Hepatocyte (in vitro differentiated cells): ENCODE results near the gene ZNF438. TPM values are rescaled to one million over a fixed set of nuclear protein-coding genes. Genes with fewer than 3 reads are reported as not detected.

ENCODE experiments used
- DNase-seq: peaks from one replicate; pipeline ENCODE4 v3.0.0-alpha.2; 2016; ENCODE audit warnings: low spot score
- H2AFZ ChIP-seq: fragments of 200-600 bp; sonication (generic); 2 replicates; pipeline ENCODE4 v1.6.0; 2016; ENCODE audit warnings: antibody characterized with exemption, mild to moderate bottlenecking
- H3K27ac ChIP-seq: fragments of 200-600 bp; sonication (generic); 2 replicates; pipeline ENCODE4 v1.5.1; 2016; ENCODE audit warnings: mild to moderate bottlenecking
- H3K27me3 ChIP-seq: fragments of 200-600 bp; sonication (generic); 2 replicates; pipeline ENCODE4 v1.6.1; 2016
- H3K36me3 ChIP-seq: fragments of 200-600 bp; sonication (generic); replicated peaks from 2 replicates; pipeline ENCODE4 v1.5.1; 2016; ENCODE audit warnings: low read depth; ENCODE audit not compliant: insufficient read depth
- H3K4me1 ChIP-seq: fragments of 200-600 bp; sonication (generic); 2 replicates; pipeline ENCODE4 v1.5.1; 2016; ENCODE audit warnings: mild to moderate bottlenecking, moderate library complexity; ENCODE audit not compliant: insufficient read depth
- H3K4me2 ChIP-seq: fragments of 200-600 bp; sonication (generic); 2 replicates; pipeline ENCODE4 v1.6.0; 2016
- H3K4me3 ChIP-seq: fragments of 200-600 bp; sonication (generic); 2 replicates; pipeline ENCODE4 v1.5.1; 2016; ENCODE audit warnings: mild to moderate bottlenecking
- H3K79me2 ChIP-seq: fragments of 200-600 bp; sonication (generic); 2 replicates; pipeline ENCODE4 v1.6.0; 2017; ENCODE audit warnings: mild to moderate bottlenecking
- H3K9me2 ChIP-seq: fragments of 200-600 bp; sonication (generic); replicated peaks from 2 replicates; pipeline ENCODE4 v1.6.0; 2017; ENCODE audit warnings: mild to moderate bottlenecking; ENCODE audit not compliant: insufficient read depth
- H3K9me3 ChIP-seq: fragments of 200-600 bp; sonication (generic); 2 replicates; pipeline ENCODE4 v1.5.1; 2016; ENCODE audit warnings: low read depth, mild to moderate bottlenecking
- H4K20me1 ChIP-seq: fragments of 200-600 bp; sonication (generic); 2 replicates; pipeline ENCODE4 v1.6.0; 2016; ENCODE audit warnings: mild to moderate bottlenecking; ENCODE audit not compliant: insufficient read depth, poor library complexity, severe bottlenecking
- EZH2 ChIP-seq: fragments of 200-600 bp; sonication (generic); IDR thresholded peaks from 2 replicates; pipeline ENCODE4 v1.6.1; 2016; ENCODE audit warnings: antibody characterized with exemption, mild to moderate bottlenecking, borderline replicate concordance
- EZH2phosphoT487 ChIP-seq: fragments of 200-600 bp; sonication (generic); IDR thresholded peaks from one replicate; pipeline ENCODE4 v1.6.1; 2018; ENCODE audit warnings: antibody characterized with exemption, mild to moderate bottlenecking, low read depth, moderate library complexity; ENCODE audit not compliant: unreplicated experiment, severe bottlenecking
- WGBS: methylation state at CpG from one replicate; pipeline ENCODE4 v1.1.6; 2016; ENCODE audit warnings: low lambda C conversion rate; ENCODE audit errors: missing lambda C conversion rate; 5-methylcytosine and 5-hydroxymethylcytosine counted together
- polyA plus RNA-seq: library from polyadenylated mRNA; unstranded; fragments of >200 nt; fragmentation: Nextera tagmentation; extraction: Ambion mirVana; gene quantifications from 2 replicates; pipeline ENCODE4 v1.2.1, GENCODE V29; 2016
- total RNA-seq: library from RNA; depleted of rRNA; stranded (reverse); fragments of >200 nt; gene quantifications from 2 replicates; pipeline ENCODE4 v1.2.3, GENCODE V29; 2014
- TF ChIP-seq, protein P1 (sequence below): fragments of 200-600 bp; sonication (generic); IDR thresholded peaks from 2 replicates; pipeline ENCODE4 v1.5.1; 2016; ENCODE audit warnings: antibody characterized with exemption, mild to moderate bottlenecking; ENCODE audit not compliant: poor library complexity

Gene ZNF438
- total and polyA plus RNA-seq, 2 experiments from 2014 or later, result 2.3 to 5.0 TPM

GRCh38 chr10:31018356-31018750 lies 13.3 kb downstream of the ZNF438 start:
- TF ChIP-seq EZH2 (no peak), EZH2phosphoT487 (no peak)
- TF ChIP-seq, protein P1, sequence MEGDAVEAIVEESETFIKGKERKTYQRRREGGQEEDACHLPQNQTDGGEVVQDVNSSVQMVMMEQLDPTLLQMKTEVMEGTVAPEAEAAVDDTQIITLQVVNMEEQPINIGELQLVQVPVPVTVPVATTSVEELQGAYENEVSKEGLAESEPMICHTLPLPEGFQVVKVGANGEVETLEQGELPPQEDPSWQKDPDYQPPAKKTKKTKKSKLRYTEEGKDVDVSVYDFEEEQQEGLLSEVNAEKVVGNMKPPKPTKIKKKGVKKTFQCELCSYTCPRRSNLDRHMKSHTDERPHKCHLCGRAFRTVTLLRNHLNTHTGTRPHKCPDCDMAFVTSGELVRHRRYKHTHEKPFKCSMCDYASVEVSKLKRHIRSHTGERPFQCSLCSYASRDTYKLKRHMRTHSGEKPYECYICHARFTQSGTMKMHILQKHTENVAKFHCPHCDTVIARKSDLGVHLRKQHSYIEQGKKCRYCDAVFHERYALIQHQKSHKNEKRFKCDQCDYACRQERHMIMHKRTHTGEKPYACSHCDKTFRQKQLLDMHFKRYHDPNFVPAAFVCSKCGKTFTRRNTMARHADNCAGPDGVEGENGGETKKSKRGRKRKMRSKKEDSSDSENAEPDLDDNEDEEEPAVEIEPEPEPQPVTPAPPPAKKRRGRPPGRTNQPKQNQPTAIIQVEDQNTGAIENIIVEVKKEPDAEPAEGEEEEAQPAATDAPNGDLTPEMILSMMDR, result no peak
- Histone ChIP-seq H3K4me1 (no peaks in the 10 kb centered on the region), H3K27ac (no peak overlapping the region), H2AFZ (no peak overlapping the region), H3K4me3 (no peak overlapping the region), H3K79me2 (peaks cover 13% of the 10 kb centered on the region), H3K9me3 (no peaks in the 10 kb centered on the region), H3K27me3 (no peaks in the 10 kb centered on the region), H3K4me2 (no peak overlapping the region), H3K9me2 (no peaks in the 10 kb centered on the region), H4K20me1 (no peaks in the 10 kb centered on the region), H3K36me3 (no peaks in the 10 kb centered on the region)
- DNase-seq, result no peak
- 97% methylated on average over 3 of the region's 3 CpGs for WGBS

DNA sequence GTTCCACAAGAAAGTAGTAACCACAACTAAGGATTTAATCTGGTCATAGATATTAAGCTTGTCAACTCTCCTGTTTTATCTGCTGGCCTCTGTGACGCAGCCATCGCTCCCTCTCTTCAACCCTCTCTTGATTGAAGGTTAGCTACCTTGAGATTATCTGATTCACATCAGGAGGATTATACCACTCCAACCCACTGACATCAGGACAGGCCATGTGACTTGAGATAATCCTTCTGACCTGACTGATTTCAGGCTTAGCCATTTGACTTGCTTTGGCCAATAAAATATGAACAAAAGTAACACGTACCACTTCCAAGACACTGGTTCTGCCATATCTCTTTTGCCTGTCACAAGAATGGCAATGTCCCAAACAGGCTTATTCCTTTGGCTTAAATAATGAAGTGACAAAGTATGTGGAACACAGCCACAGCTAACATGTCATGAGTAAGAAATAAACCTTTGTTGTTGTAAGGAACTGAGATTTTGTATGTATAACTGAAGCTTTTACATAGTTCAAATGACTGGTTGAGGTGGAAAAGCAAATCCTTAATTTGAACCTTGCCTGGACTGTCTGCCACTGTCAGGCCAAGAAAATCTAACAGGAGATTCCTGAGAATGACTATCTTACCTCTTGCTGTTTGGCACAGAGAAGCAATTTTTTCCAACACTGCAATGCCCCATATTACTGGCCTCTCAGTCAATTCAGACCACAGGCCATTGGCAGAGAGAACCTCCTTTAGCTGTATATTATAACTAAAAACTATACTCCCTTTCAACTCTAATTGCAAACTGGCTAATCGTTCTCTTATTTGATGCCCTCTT lies 13.9 kb downstream of the ZNF438 start:
- 83% methylated on average over 4 of the region's 4 CpGs for WGBS

DNA sequence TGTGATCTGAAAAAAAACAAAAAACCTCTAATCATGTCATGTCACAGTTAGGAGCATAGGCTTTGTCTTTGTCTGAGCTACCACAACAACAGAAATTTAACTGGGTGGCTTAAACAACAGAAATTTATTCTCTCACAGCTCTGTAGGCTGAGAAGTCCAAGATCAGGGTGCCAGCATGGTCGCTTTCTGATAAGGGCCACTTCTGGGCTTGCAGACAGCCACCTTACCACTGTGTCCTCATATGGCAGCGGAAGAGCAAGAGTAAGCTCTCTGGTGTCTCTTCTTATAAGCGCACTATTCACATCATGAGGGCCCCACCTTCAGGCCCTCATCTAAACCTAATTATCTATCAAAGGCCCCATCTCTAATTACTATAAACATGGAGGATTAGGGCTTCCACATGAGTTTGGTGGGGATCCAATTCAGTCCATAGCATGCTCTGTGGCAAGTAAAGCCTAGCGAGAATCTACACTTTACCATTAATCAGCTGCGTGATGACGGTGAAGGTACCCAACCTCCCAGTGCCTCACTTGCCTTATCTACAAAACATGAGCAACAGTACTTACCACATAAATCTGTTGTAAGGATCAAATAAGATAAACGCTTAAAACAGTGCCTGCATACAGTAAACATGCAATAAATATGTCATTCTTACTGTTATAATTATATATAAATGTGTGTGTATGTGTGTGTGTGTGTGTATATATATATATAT lies 17.3 kb downstream of the ZNF438 start:
- no peak overlapping the region for H3K4me3 ChIP-seq
- H3K27me3 ChIP-seq, result no peaks in the 10 kb centered on the region
- no peaks in the 10 kb centered on the region for H4K20me1 ChIP-seq
- H2AFZ ChIP-seq, result no peak overlapping the region
- H3K79me2 ChIP-seq, result no peaks in the 10 kb centered on the region
- peaks cover 5% of the 10 kb centered on the region for H3K4me1 ChIP-seq
- no peak overlapping the region for H3K27ac ChIP-seq
- TF ChIP-seq, protein P1, result no peak
- no peak for TF ChIP-seq EZH2
- no peak for TF ChIP-seq EZH2phosphoT487
- WGBS, result 87% methylated on average over 7 of the region's 7 CpGs
- H3K36me3 ChIP-seq, result no peaks in the 10 kb centered on the region
- H3K4me2 ChIP-seq, result no peak overlapping the region
- no peaks in the 10 kb centered on the region for H3K9me3 ChIP-seq
- DNase-seq, result no peak
- H3K9me2 ChIP-seq, result no peaks in the 10 kb centered on the region

More for the DNA sequence above, 13.9 kb downstream of the ZNF438 start:
- Histone ChIP-seq H3K9me2 (no peaks in the 10 kb centered on the region), H3K9me3 (no peaks in the 10 kb centered on the region), H4K20me1 (no peaks in the 10 kb centered on the region), H3K27ac (no peak overlapping the region), H3K4me1 (no peaks in the 10 kb centered on the region), H3K4me2 (no peak overlapping the region), H2AFZ (no peak overlapping the region), H3K79me2 (peaks cover 11% of the 10 kb centered on the region), H3K27me3 (no peaks in the 10 kb centered on the region), H3K4me3 (no peak overlapping the region), H3K36me3 (no peaks in the 10 kb centered on the region)
- DNase-seq, result no peak
- TF ChIP-seq, protein P1, result no peak
- TF ChIP-seq EZH2phosphoT487 (no peak), EZH2 (no peak)
